ENCODE data around the gene ISL1.

DNA sequence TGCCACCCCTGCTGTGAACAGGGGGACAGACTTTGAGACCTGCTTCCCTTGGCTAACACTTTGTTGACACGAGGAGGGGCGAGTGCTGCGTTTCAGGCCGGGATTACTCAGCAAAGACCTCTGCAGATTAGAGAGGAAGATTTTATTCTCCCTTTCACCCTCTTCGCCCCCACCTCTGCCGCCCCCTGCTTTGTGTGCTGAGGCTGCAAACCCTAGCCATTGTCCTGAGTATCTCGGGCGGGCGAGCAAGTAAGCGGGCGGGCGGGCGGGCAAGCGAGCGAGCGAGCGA, 6.0 kb downstream of the ISL1 start:
- TF ChIP-seq EP300 (IDR thresholded peaks at IDR 0.05; ENCODE audit: borderline replicate concordance) (no peak), CREB1 (IDR thresholded peaks at IDR 0.05; ENCODE audit: low read depth) (no peak), TAF1 (IDR thresholded peaks at IDR 0.05; ENCODE audit: low read depth) (no peak), FOXM1 (IDR thresholded peaks at IDR 0.05; ENCODE audit: borderline replicate concordance, low read depth) (no peak), YY1 (IDR thresholded peaks at IDR 0.05; ENCODE audit: low read depth) (no peak), RAD21 (IDR thresholded peaks at IDR 0.05; ENCODE audit: low read depth) (no peak), TCF12 (IDR thresholded peaks at IDR 0.05; ENCODE audit: low read depth) (no peak), CEBPB (IDR thresholded peaks at IDR 0.05) (no peak), EGR1 (IDR thresholded peaks at IDR 0.05) (no peak), NFIC (IDR thresholded peaks at IDR 0.05) (no peak), TEAD4 (IDR thresholded peaks at IDR 0.05) (no peak)
- TF ChIP-seq, protein P1, sequence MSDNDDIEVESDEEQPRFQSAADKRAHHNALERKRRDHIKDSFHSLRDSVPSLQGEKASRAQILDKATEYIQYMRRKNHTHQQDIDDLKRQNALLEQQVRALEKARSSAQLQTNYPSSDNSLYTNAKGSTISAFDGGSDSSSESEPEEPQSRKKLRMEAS (IDR thresholded peaks at IDR 0.05): no peak
- TF ChIP-seq, protein P2, sequence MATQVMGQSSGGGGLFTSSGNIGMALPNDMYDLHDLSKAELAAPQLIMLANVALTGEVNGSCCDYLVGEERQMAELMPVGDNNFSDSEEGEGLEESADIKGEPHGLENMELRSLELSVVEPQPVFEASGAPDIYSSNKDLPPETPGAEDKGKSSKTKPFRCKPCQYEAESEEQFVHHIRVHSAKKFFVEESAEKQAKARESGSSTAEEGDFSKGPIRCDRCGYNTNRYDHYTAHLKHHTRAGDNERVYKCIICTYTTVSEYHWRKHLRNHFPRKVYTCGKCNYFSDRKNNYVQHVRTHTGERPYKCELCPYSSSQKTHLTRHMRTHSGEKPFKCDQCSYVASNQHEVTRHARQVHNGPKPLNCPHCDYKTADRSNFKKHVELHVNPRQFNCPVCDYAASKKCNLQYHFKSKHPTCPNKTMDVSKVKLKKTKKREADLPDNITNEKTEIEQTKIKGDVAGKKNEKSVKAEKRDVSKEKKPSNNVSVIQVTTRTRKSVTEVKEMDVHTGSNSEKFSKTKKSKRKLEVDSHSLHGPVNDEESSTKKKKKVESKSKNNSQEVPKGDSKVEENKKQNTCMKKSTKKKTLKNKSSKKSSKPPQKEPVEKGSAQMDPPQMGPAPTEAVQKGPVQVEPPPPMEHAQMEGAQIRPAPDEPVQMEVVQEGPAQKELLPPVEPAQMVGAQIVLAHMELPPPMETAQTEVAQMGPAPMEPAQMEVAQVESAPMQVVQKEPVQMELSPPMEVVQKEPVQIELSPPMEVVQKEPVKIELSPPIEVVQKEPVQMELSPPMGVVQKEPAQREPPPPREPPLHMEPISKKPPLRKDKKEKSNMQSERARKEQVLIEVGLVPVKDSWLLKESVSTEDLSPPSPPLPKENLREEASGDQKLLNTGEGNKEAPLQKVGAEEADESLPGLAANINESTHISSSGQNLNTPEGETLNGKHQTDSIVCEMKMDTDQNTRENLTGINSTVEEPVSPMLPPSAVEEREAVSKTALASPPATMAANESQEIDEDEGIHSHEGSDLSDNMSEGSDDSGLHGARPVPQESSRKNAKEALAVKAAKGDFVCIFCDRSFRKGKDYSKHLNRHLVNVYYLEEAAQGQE (IDR thresholded peaks at IDR 0.05; ENCODE audit: low read depth): no peak
- TF ChIP-seq, protein P3, sequence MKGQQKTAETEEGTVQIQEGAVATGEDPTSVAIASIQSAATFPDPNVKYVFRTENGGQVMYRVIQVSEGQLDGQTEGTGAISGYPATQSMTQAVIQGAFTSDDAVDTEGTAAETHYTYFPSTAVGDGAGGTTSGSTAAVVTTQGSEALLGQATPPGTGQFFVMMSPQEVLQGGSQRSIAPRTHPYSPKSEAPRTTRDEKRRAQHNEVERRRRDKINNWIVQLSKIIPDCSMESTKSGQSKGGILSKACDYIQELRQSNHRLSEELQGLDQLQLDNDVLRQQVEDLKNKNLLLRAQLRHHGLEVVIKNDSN (IDR thresholded peaks at IDR 0.05): no peak
